HepG2 (cell line): Measurements from ENCODE around the gene CNEP1R1. TPM values are rescaled to one million over a fixed set of nuclear protein-coding genes. Genes with fewer than 3 reads are reported as not detected.

Source experiments
- CCDC6 ChIP-seq: sonication (generic); formaldehyde crosslinking; IDR thresholded peaks from 2 replicates; pipeline ENCODE4 v1.8.1; 2022; ENCODE audit warnings: mild to moderate bottlenecking, missing genetic modification reagents, moderate library complexity
- HNRNPLL ChIP-seq: fragments of 200-400 bp; formaldehyde crosslinking; IDR thresholded peaks from 2 replicates; pipeline ENCODE4 v1.6.1; 2017; ENCODE audit warnings: mild to moderate bottlenecking, low read depth, low read length; ENCODE audit not compliant: poor library complexity, severe bottlenecking
- KDM3A ChIP-seq: IDR thresholded peaks from 2 replicates; pipeline ENCODE4 v1.6.1; 2018; ENCODE audit warnings: low read depth, missing compliant biosample characterization
- MAZ ChIP-seq, 2 experiments: sonication (generic) in 1 of 2; formaldehyde crosslinking in 1 of 2; IDR thresholded peaks; 2 replicates each; pipeline versions ENCODE4 v1.5.0 to v1.6.1; 2012 to 2020; ENCODE audit warnings: low read depth in 2 of 2, mild to moderate bottlenecking in 2 of 2, borderline replicate concordance in 1 of 2, improper control_type of control experiment in 1 of 2, low read length in 1 of 2, missing genetic modification reagents in 1 of 2, moderate library complexity in 1 of 2
- RNF2 ChIP-seq: fragments of 450-650 bp; conservative IDR thresholded peaks from 2 replicates; pipeline ENCODE4 v1.6.1; 2016; ENCODE audit warnings: low read depth
- SP2 ChIP-seq: sonication (generic); formaldehyde crosslinking; IDR thresholded peaks from 2 replicates; pipeline ENCODE4 v1.5.1; 2020; ENCODE audit warnings: mild to moderate bottlenecking, missing genetic modification reagents
- ZBTB20 ChIP-seq: sonication (generic); formaldehyde crosslinking; IDR thresholded peaks from 2 replicates; pipeline ENCODE4 v1.8.1; 2023; ENCODE audit warnings: missing genetic modification reagents, low read depth, mild to moderate bottlenecking, borderline replicate concordance
- ZC3H4 ChIP-seq: sonication (generic); formaldehyde crosslinking; IDR thresholded peaks from 2 replicates; pipeline ENCODE4 v1.4.0; 2020; ENCODE audit warnings: missing genetic modification reagents, borderline replicate concordance
- polyA plus RNA-seq, 8 experiments: library from polyadenylated mRNA; depleted of rRNA in 3 of 8; stranded (reverse) in 7 of 8; unstranded in 1 of 8; fragments of >200 nt; fragmentation: Illumina TruSeq in 4 of 8; extraction: Trizol in 4 of 8; gene quantifications; 2 replicates each; pipeline versions ENCODE4 v1.2.1 to v1.2.3, GENCODE V29; 2011 to 2016; ENCODE audit warnings: low read depth in 4 of 8, missing spikeins in 1 of 8, mixed read lengths in 1 of 8; ENCODE audit not compliant: insufficient read depth in 1 of 8
- total RNA-seq, 5 experiments: library from RNA; depleted of rRNA; stranded (reverse); fragments of >200 nt; fragmentation: Illumina TruSeq; extraction: Trizol; gene quantifications; 2 replicates each; pipeline ENCODE4 v1.2.3, GENCODE V29; 2016; ENCODE audit warnings: low read depth in 1 of 5
- TF ChIP-seq, protein P1 (sequence below): sonication (generic); formaldehyde crosslinking; IDR thresholded peaks from 2 replicates; pipeline ENCODE4 v1.5.1; 2020; ENCODE audit warnings: mild to moderate bottlenecking, missing genetic modification reagents, moderate library complexity
- TF ChIP-seq, protein P2 (sequence below): IDR thresholded peaks from 2 replicates; pipeline ENCODE4 v1.6.1; 2016; ENCODE audit warnings: low read depth, missing genetic modification reagents, missing compliant biosample characterization
- TF ChIP-seq, protein P3 (sequence below): sonication (generic); formaldehyde crosslinking; IDR thresholded peaks from 2 replicates; pipeline ENCODE4 v1.4.0; 2020; ENCODE audit warnings: missing genetic modification reagents, borderline replicate concordance
- TF ChIP-seq, protein P4 (sequence below): sonication (generic); formaldehyde crosslinking; IDR thresholded peaks from 2 replicates; pipeline ENCODE4 v1.4.0; 2020; ENCODE audit warnings: missing genetic modification reagents

CNEP1R1 gene
- total and polyA plus RNA-seq, 2 of the 13 experiments (the other 11 are each of a cell fraction or from before 2014, with no cell fraction given) = 23.6 to 26.8 TPM

DNA sequence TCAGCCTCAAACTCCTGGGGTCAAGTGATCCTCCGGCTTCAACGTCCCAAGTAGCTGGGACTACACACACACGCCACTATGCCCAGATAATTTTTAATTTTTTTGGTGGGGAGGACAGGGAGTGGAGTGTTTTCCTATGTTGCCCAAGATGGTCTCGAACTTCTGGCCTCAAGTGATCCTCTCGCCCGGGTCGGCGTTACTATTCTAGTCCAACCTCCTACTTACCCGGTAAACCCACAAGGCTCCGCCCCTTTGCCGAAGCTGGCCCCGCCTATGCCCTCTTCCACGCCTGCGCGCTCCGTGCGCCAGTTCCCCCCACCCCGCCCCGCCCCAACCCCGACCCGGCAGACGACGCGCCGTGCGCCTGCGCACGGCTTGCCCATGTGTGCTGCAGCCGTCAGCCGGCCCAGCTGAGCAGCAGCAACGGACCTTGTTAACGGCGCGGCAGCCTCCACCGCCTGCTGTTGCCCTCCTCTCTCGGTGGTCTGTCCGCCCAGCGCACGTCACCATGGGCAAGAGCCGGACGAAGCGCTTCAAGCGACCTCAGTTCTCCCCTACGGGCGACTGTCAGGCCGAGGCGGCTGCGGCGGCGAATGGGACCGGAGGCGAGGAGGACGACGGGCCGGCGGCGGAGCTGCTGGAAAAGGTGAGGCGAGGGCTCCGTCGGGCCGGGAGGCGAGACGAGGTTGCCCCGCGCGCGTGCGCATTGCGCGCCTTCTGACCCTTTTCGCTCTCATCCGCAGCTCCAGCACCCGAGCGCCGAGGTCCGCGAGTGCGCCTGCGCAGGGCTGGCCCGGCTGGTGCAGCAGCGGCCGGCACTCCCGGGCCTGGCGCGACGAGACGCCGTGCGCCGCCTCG, 40.8 kb downstream of the CNEP1R1 start, which contains the start of gene HEATR3 (continued):
- no peak for TF ChIP-seq SP2 (CRISPR knock-in tag)
- TF ChIP-seq, protein P1, sequence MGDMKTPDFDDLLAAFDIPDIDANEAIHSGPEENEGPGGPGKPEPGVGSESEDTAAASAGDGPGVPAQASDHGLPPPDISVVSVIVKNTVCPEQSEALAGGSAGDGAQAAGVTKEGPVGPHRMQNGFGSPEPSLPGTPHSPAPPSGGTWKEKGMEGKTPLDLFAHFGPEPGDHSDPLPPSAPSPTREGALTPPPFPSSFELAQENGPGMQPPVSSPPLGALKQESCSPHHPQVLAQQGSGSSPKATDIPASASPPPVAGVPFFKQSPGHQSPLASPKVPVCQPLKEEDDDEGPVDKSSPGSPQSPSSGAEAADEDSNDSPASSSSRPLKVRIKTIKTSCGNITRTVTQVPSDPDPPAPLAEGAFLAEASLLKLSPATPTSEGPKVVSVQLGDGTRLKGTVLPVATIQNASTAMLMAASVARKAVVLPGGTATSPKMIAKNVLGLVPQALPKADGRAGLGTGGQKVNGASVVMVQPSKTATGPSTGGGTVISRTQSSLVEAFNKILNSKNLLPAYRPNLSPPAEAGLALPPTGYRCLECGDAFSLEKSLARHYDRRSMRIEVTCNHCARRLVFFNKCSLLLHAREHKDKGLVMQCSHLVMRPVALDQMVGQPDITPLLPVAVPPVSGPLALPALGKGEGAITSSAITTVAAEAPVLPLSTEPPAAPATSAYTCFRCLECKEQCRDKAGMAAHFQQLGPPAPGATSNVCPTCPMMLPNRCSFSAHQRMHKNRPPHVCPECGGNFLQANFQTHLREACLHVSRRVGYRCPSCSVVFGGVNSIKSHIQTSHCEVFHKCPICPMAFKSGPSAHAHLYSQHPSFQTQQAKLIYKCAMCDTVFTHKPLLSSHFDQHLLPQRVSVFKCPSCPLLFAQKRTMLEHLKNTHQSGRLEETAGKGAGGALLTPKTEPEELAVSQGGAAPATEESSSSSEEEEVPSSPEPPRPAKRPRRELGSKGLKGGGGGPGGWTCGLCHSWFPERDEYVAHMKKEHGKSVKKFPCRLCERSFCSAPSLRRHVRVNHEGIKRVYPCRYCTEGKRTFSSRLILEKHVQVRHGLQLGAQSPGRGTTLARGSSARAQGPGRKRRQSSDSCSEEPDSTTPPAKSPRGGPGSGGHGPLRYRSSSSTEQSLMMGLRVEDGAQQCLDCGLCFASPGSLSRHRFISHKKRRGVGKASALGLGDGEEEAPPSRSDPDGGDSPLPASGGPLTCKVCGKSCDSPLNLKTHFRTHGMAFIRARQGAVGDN (CRISPR knock-in tag) = peak; percentile 96
- TF ChIP-seq ZBTB20 (CRISPR knock-in tag) = peak; percentile 81; the same call in 1 of the 2 replicates
- TF ChIP-seq MAZ (IDR thresholded peaks at IDR 0.05; ENCODE audit: borderline replicate concordance, low read depth, low read length) = peak; percentile 77; the same call in 1 of the 2 replicates
- peak; percentile 81; the same call in 1 of the 2 replicates for TF ChIP-seq MAZ (CRISPR knock-in tag; IDR thresholded peaks at IDR 0.05; ENCODE audit: low read depth)
- TF ChIP-seq, protein P2, sequence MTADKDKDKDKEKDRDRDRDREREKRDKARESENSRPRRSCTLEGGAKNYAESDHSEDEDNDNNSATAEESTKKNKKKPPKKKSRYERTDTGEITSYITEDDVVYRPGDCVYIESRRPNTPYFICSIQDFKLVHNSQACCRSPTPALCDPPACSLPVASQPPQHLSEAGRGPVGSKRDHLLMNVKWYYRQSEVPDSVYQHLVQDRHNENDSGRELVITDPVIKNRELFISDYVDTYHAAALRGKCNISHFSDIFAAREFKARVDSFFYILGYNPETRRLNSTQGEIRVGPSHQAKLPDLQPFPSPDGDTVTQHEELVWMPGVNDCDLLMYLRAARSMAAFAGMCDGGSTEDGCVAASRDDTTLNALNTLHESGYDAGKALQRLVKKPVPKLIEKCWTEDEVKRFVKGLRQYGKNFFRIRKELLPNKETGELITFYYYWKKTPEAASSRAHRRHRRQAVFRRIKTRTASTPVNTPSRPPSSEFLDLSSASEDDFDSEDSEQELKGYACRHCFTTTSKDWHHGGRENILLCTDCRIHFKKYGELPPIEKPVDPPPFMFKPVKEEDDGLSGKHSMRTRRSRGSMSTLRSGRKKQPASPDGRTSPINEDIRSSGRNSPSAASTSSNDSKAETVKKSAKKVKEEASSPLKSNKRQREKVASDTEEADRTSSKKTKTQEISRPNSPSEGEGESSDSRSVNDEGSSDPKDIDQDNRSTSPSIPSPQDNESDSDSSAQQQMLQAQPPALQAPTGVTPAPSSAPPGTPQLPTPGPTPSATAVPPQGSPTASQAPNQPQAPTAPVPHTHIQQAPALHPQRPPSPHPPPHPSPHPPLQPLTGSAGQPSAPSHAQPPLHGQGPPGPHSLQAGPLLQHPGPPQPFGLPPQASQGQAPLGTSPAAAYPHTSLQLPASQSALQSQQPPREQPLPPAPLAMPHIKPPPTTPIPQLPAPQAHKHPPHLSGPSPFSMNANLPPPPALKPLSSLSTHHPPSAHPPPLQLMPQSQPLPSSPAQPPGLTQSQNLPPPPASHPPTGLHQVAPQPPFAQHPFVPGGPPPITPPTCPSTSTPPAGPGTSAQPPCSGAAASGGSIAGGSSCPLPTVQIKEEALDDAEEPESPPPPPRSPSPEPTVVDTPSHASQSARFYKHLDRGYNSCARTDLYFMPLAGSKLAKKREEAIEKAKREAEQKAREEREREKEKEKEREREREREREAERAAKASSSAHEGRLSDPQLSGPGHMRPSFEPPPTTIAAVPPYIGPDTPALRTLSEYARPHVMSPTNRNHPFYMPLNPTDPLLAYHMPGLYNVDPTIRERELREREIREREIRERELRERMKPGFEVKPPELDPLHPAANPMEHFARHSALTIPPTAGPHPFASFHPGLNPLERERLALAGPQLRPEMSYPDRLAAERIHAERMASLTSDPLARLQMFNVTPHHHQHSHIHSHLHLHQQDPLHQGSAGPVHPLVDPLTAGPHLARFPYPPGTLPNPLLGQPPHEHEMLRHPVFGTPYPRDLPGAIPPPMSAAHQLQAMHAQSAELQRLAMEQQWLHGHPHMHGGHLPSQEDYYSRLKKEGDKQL = no peak; the same call in 1 of the 2 replicates
- TF ChIP-seq HNRNPLL = peak; percentile 70
- TF ChIP-seq RNF2 = peak; percentile 72
- TF ChIP-seq CCDC6 (CRISPR knock-in tag) = peak; percentile 40; the same call in 1 of the 2 replicates
- TF ChIP-seq, protein P3, sequence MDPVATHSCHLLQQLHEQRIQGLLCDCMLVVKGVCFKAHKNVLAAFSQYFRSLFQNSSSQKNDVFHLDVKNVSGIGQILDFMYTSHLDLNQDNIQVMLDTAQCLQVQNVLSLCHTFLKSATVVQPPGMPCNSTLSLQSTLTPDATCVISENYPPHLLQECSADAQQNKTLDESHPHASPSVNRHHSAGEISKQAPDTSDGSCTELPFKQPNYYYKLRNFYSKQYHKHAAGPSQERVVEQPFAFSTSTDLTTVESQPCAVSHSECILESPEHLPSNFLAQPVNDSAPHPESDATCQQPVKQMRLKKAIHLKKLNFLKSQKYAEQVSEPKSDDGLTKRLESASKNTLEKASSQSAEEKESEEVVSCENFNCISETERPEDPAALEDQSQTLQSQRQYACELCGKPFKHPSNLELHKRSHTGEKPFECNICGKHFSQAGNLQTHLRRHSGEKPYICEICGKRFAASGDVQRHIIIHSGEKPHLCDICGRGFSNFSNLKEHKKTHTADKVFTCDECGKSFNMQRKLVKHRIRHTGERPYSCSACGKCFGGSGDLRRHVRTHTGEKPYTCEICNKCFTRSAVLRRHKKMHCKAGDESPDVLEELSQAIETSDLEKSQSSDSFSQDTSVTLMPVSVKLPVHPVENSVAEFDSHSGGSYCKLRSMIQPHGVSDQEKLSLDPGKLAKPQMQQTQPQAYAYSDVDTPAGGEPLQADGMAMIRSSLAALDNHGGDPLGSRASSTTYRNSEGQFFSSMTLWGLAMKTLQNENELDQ (CRISPR knock-in tag) = peak; percentile 89; the same call in 1 of the 2 replicates
- peak; percentile 29 for TF ChIP-seq KDM3A
- TF ChIP-seq, protein P4, sequence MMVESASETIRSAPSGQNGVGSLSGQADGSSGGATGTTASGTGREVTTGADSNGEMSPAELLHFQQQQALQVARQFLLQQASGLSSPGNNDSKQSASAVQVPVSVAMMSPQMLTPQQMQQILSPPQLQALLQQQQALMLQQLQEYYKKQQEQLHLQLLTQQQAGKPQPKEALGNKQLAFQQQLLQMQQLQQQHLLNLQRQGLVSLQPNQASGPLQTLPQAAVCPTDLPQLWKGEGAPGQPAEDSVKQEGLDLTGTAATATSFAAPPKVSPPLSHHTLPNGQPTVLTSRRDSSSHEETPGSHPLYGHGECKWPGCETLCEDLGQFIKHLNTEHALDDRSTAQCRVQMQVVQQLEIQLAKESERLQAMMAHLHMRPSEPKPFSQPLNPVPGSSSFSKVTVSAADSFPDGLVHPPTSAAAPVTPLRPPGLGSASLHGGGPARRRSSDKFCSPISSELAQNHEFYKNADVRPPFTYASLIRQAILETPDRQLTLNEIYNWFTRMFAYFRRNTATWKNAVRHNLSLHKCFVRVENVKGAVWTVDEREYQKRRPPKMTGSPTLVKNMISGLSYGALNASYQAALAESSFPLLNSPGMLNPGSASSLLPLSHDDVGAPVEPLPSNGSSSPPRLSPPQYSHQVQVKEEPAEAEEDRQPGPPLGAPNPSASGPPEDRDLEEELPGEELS = peak; percentile 53; the same call in 1 of the 2 replicates
- 0 out of 2 replicates have a peak, but pooled peaks have one; percentile 42 for TF ChIP-seq ZC3H4 (CRISPR knock-in tag)
